HG03196 (cell line): ENCODE measurements around the gene RAB6B.
"Not testable (repeated sequence)": the region's sequence is repeated elsewhere in the genome, so short reads cannot be mapped to it uniquely, and the experiment has no call there.

Experiments
- ATAC-seq: cut with Tn5 transposase; IDR thresholded peaks from one replicate; pipeline ENCODE4 v1.9.1; 2021; ENCODE audit not compliant: unreplicated experiment

The RAB6B gene

GRCh38 chr3:133820889-133821675 is 74.6 kb downstream of the RAB6B start:
- ATAC-seq, result no peak

GRCh38 chr3:133820129-133820528 is 75.6 kb downstream of the RAB6B start:
- no peak for ATAC-seq

- no peak for ATAC-seq
Observed at GRCh38 chr3:133815386-133815785, 80.3 kb downstream of the RAB6B start.

GRCh38 chr3:133812872-133813271 is 82.8 kb downstream of the RAB6B start:
- ATAC-seq, result no peak

- ATAC-seq, result peak; percentile 99
Observed at GRCh38 chr3:133805702-133806475, 89.8 kb downstream of the RAB6B start, which contains the start of gene SRPRB. Gene SRPRB (plus strand): TSS chr3:133805815. CDS start chr3:133805849, 34 bp downstream.

- no peak for ATAC-seq
Observed at GRCh38 chr3:133805384-133805701, 90.3 kb downstream of the RAB6B start.

GRCh38 chr3:133804896-133805295 is 90.8 kb downstream of the RAB6B start:
- ATAC-seq, result no peak

GRCh38 chr3:133803469-133803868 is 92.2 kb downstream of the RAB6B start:
- ATAC-seq, result no peak

GRCh38 chr3:133799794-133800585 is 95.7 kb downstream of the RAB6B start:
- ATAC-seq, result no peak

GRCh38 chr3:133797396-133798105 is 98.1 kb downstream of the RAB6B start:
- no peak for ATAC-seq

GRCh38 chr3:133792171-133792763 is 103.4 kb downstream of the RAB6B start:
- no peak for ATAC-seq

- ATAC-seq, result no peak
Observed at GRCh38 chr3:133788024-133788423, 107.7 kb downstream of the RAB6B start.

- ATAC-seq, result no peak
Observed at GRCh38 chr3:133783762-133784161, 111.9 kb downstream of the RAB6B start.

GRCh38 chr3:133782454-133782853 is 113.2 kb downstream of the RAB6B start:
- ATAC-seq, result no peak

GRCh38 chr3:133781570-133781969 is 114.1 kb downstream of the RAB6B start:
- ATAC-seq, result no peak

- not testable (repeated sequence) for ATAC-seq
Observed at GRCh38 chr3:133780756-133781155, 114.9 kb downstream of the RAB6B start.

GRCh38 chr3:133779626-133780203 is 116.0 kb downstream of the RAB6B start:
- ATAC-seq, result no peak

- ATAC-seq, result no peak
Observed at GRCh38 chr3:133777807-133778568, 117.7 kb downstream of the RAB6B start.

- ATAC-seq, result no peak
Observed at GRCh38 chr3:133776794-133777438, 118.8 kb downstream of the RAB6B start.
